Renal pelvis (tissue), 4 donors: ENCODE measurements around the gene ALDH4A1. TPM values are rescaled to one million over a fixed set of nuclear protein-coding genes. Genes with fewer than 3 reads are reported as not detected.

ENCODE experiments used
- DNase-seq: peaks from one replicate; pipeline ENCODE4 v3.0.0-alpha.2; 2013
- polyA plus RNA-seq, 3 donors: library from polyadenylated mRNA; unstranded; fragments of 120-200 nt; gene quantifications; one replicate each; pipeline ENCODE4 v1.2.1, GENCODE V29; 2013; ENCODE audit not compliant: insufficient read length in 3 of 3

ALDH4A1 gene
- polyA plus RNA-seq, 3 donors: 81.1 to 92.8 (median 85.7) TPM

DNA sequence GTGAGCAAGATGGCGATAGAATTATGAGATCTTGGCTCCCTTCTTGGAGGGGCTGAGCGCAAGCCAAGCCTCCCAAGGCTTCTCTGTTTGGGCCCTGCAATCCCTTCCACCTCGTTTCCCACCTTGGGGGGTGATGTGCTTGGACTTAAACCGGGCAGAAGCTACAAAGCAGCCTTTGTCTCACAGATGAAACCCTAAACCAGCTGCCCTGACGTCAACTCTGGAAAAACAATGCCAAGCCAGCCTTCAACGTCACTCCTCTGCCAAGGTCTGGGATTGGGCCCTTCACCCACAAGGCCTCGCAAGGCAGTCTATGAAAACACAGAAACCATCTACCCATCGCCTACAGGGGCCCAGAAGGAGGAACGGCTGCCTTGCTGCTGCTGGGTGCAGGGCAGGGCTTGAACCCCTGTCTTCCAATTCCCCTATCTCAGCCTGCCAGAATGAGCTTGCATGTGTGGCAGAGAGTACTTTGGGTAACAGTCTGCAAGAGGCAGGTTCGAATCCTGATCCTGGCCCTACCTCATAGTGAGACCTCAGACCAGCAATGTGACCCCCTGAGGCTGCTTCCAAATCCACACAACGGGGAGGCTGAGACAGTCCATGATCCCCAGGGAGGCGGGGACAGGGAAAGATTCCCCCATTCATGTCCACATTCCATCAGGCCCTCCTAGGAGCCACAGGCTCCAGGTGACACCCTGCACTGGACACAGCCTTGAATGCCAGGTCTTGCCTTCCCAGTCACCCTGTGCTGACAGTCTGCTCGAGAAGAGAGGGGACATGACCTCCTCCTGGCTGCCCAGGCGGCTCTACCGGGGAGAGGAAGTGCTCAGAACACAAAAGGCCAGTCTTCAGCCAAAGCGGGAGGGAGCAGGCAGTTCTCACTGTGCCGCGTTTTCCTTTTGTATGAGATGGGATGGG, 39.1 kb upstream of the ALDH4A1 start:
- no peak for DNase-seq

DNA sequence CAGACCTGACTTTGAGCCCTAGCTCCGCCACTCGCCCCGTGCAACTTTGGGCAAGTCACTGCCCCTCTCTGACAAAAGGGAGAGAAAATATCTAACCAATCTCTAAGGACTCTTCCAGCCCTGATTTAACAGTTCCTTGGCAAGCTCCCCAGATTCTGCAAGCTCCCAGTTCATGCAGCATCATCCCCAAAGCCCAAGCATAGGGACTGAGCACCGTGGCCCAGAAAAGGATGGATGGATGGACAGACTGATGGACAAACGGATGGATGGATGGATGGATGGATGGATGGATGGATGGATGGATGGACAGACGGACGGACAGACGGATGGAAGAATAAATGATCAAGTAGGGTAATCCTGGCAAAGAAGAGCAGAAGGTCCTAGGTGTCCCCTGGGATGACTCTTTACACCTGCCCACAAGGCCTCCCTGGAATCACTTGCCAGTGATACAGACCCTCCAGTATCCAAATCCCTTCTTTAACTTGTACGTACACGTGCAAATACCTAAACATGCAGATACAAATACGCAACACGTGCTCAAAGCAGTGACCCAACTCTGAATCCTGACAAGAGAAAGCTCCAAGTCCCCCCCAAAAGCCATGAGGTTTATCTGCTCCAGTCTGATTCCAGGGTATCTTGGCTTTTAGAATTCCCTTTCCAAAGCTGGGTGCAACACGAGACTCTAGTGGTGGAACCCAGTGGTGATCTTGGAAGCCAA, 38.1 kb upstream of the ALDH4A1 start:
- no peak for DNase-seq

DNA sequence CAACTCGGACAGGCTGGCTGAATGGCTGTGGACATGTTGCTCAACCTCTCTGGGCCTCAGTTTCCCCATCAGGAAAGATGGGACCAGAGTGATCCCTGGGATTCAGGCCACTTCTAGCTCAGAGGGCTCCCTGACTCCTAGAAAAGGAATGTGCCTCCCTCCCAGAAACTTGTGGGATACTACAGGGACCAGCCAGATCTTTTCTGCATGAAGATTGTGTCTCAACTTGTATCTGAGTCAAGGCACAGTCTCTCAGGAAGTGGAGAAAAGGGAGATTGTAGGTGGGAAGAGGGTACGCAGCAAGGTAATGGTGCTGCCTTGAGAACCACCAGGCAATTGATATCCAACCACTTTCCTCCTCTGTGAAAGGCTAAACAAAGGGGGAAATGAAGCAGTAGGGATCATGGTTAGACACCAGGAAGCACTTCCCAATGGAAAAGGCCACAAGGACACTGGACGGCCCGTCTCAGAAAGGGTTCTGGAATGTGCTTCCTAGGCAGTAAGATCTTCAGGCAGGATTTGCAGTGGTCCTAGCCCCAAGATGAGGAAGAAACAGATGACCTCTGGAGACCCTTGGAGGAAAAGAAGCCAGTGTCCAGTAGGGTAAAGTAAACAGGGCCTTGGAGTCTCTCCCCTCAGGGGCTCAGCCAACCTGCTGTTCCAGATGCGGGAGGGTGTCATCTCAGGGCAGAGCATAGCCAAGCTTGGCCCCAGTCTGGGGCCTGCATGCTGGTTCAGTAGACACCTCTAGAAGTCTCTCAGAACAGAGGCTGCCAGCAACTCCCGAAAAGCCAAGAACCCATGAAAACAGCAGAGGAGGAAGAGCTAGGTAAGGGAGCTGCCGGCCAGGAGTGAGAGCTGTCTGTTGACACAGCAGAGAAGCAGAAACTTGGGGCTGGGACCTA, 37.3 kb upstream of the ALDH4A1 start:
- no peak for DNase-seq

DNA sequence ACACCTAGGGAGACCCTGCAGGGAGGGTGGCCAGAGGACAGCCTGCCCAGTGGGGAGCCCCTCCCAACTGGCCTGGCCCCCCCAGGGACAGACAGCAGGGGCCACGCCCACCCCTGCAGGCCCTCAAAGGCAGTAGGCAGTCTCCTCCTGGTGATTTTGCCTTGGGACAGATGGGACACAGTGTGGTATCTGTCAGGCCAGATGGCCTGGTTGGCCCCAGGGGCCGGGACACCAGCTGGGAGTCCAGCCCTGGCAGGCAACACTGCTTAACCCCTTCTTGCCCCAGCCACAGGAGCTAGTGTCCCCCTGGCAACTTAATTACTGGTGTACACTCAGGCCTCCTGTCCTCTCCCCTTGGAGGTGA, 36.3 kb upstream of the ALDH4A1 start:
- DNase-seq: no peak

DNA sequence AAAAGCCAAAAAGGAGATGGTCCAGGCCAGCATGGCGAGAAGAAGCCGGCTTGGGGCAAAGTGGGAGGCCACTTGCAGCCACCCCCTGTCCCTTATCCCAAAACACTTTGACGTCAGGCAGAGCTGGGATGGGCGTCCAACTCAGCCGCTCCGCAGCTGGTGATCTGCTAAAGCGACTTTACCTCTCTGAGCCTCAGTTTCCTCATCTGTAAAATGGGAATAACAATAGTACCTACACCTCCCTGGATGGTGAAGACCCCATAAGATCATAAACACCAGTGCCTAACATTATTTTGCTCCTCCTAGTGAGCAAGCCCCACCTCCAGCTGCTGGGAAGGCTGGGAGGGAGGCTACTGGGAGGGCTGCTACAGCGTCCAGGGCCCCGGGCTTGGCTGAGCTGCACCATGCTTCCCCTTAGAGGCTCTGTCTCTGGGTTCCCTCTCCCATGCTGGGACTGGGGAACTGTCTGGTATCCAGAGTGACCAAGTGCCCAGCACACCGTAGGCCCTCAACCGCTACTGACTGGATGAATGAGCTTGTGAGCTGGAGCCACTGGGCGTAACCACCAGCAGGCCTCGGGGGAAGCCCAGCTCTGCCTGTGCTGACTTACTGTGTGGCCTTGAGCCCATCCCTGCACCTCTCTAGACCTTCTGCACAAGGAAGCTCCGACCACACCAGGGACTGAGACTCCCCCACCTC, 35.8 kb upstream of the ALDH4A1 start:
- no peak for DNase-seq

DNA sequence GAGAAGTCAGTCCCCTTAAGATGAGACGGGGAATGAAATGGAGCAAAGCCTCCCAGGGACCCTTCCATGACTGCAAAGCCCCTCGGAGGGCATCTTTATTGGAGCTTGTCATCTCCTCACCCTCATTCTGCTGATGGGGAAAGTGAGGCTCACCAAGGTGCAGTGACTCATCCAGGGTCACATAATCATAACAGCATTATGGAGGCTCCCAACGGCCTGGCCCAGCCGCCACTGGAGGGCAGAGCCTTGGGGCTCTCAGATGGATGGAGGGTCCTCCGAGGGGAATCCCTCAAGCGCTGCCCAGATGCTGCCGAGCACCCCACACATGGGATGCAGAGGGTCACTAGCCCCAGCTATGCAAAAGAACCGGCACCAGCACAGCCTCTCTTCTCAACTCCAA, 35.2 kb upstream of the ALDH4A1 start:
- no peak for DNase-seq

DNA sequence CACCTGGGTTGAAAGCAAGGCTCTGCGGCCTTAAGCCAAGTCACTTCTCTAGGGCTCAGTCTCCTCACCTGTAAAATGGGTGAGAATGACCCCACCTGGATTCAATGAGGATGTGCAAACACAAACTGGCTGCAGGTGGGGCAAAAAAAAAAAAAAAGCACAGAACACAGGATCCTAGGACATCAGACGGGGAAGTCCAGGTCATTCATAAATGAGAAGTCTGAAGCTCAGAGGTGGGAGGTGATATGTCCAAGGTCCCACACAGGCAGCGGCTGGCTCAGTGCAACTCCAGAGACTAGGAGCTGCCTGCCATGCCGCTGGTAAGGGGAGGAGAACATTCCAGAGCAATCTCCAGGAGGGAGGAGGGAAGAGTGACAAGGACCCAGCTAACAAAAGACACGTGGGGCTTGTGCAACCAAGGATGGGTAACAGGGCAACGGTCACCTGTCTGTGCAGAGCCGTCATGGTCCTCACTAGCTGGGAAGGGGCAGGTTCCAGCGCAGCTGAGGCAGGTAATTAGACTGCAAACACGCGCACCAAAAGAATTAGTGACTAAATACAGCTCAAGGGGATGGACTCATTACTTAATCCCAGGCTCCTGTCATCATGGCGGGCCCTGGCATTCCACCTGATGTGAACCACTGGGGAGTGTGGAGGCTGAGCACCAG, 34.6 kb upstream of the ALDH4A1 start:
- no peak for DNase-seq

DNA sequence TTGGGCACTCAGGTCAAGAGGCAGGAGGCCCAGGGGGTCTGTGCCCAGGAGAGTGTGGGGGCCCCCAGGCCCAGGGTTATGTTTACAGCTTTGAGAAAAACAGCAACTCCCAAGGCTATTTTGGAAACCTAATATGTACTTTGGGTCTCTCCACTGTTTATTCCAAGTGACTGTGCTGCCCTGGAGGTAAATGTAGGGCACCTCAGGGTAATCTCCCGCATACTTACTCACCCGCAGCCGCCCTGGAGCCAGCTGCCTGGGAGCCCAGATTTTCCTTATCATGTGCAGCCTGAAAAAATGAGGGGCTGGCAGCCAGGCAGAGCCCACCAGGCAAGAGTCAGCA, 34.1 kb upstream of the ALDH4A1 start:
- DNase-seq: no peak

DNA sequence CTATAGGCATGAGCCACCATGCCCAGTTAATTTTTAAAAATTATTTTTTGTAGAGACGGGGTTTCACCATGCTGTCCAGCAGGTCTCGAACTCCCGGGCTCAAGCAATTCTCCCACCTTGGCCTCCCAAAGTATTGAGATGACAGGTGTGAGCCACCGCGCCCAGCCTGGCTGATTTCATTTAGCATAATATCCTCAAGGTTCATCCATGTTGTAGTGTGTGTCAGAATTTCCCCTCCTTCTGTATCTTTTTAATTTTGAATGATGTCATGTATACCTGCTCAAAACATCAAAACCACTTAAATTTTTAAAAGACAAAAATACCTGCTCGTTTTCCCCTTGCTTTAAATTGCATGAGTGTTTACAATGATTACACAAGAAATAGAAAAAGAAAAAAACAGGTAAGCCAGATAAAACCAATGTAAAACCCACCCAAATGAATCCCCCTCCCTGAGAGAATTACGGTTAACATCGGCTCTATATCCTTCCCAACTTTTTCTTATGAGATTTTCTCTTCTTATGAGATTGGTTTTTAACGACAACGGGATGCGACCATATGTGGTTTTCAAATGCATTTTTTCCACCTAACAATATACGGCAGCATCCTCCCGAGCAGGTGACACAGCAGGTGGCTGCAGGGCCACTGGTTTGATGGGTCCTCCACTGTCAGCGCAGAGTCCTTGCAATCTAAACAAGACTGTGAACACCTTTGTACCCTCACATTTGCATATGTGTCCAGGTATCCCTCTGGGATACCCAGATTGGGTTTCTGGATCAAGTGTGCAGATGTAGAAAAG, 32.0 kb upstream of the ALDH4A1 start:
- no peak for DNase-seq

DNA sequence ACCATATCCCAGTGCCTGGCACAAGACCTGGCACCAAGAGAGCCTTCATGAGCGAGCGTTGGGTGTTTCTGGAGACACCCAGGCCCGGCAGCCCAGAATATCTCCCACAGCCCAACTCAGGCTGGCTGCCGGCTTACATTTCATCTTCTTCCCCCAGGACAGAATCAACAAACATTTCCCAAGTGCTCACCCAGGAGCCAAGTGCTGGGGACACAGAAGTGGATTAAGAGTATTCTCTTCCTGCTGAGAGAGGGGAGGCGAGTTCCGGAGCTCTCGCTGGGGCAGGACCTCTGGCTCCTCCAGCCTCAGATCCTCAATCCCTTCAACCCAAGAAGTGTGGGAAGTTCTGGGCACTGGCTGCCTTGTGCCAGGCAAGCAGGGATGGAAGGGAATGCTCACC, 30.5 kb upstream of the ALDH4A1 start:
- DNase-seq: no peak

DNA sequence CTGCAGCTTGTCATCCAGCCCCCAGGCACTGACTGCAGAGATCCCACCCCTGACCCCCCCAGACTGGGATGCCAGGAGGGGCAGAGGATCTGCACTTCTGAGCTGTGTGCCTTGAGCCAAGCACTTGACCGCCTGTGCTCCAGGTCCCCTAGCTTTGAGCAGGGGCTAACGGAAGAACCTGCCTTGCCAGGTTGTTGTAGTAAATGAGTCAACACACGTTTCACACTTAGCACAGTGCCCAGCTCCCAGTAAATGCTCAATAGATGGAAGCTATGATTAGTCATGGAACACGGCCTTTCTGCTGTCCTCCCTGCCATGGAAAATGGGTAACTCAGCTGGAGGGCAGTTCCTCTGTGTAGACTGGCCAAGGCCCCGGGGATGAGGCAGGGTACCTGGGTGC, 30.0 kb upstream of the ALDH4A1 start:
- DNase-seq: no peak

DNA sequence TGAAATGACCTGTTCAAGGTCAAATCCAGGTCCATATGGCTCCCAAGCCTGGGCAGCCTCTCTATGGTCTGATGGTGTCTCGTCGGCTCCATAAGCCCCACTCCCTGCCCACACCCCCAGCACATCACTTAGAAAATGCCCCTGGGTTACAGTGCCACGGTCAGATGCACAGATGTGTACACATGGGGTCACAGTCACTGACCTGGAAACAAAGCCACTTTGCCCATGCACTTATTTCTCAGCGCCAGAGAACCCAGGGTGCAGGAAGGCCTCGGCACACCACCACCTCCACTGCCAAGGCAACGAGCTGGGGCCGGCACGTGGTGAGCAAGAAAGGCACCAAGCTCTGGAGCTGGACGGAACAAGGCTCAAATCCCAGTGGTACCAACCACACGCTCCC, 29.4 kb upstream of the ALDH4A1 start:
- DNase-seq: no peak

DNA sequence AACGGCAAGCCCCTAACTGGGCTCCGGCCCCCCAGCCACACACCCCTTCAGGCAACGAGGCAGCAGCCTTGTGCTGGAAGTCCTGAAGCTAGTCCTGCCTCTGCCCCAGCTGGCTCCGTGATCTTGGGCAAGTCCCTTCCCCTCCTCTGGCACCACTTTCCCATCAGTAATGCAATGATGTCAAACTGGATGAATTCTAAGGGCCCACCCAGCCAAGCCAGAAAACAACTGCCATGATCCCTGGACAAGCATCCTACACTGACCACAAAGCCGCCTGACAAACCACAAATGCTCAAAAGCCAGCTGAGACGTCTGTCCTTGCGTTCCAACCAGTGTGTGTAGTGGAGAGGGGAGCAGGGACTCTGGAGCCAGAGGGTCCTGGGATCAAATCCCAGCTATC, 27.3 kb upstream of the ALDH4A1 start:
- no peak for DNase-seq

DNA sequence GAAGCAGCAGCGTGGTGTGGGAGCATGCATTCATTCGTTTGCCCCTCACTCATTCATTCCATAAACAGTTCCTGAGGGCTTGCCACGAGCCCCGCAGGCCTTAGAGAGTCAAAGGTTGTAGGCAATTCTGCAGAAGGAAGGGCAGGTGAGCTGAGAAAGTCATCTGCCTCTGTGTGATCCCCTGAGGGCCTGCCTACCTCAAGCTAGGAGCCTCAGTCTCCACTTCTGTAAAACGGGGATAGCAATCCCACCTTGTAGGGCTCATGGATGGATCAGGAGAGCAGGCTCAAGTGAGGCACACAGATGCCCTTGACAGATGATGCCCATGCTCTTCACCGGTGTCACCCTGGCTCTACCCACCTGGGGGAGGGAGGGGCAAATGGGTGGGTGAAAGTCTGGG, 26.6 kb upstream of the ALDH4A1 start:
- no peak for DNase-seq

DNA sequence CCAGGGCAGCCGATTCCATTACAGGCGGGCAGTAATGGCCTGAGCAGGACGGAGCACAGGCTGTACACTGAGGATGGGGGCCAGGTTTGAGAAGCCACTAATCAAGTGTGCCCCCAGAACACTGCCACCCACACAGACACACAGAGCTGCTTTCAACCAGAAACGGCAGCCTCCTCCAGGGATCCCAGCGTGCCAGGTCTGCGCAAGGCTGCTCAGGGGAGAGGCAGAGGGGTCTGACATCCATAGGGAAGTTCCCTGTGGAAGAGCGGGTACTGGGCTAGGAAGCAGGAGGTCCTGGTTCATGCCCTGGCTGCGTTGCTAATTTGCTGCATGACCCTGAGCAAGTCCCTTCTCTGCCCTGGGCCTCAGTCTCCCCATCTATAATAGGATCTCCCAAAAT, 26.1 kb upstream of the ALDH4A1 start:
- no peak for DNase-seq

DNA sequence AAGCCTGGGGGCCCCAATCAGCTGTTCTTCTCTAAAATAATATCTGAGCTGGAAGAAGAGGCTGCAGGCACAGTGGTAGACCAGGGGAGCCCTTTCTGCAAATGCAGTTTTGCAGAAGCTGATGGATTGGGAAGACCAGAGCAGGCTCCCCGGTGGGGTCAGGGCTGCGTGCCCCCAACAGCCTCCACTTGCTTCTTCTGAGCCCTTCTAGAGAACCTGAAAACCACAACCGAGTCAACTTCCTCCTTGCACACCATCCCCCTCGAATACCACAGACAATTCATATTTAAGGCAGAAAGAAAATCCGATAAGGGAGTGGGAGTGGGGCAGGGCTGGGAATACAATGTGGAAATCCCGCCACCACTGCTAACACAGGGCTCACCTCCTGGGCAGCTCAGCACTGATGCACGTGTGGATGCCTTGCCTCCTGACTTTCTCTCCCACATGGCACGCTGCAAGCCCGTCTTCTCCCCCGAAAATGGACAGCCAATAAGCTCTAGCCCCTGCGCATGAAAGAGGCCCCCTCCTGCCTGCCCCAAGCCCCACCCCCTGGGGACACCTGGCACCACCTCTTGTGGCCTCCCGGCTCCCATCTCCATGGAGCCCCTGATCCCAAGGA, 25.4 kb upstream of the ALDH4A1 start:
- DNase-seq: no peak

DNA sequence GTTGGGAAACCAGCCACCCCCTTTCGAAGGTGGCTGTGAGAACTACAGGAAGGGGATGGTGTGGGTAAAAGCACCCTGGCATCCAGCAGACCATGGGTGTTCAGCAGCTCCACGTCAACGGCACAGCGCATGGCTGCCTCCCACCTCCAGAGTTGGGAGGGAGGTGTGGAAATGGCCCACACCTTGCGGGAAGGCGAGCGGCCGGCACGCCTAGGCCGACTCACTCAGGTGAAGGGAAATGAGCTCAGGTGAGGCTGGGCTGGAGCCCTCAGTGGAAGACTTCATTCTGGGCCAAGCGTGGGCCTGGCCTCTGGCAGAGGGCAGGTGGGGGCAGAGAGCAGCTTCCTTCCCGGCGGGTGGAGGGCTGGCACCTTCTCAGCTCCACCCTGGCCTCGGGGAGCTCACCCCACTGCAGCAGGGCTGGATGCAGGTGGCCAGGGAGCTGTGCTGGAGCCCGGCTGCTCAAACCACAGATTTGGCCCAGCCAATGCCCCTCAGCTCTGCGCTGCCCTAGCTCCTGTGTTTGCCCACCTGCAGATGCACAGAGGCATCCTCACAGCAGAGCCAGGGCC, 24.8 kb upstream of the ALDH4A1 start:
- no peak for DNase-seq

DNA sequence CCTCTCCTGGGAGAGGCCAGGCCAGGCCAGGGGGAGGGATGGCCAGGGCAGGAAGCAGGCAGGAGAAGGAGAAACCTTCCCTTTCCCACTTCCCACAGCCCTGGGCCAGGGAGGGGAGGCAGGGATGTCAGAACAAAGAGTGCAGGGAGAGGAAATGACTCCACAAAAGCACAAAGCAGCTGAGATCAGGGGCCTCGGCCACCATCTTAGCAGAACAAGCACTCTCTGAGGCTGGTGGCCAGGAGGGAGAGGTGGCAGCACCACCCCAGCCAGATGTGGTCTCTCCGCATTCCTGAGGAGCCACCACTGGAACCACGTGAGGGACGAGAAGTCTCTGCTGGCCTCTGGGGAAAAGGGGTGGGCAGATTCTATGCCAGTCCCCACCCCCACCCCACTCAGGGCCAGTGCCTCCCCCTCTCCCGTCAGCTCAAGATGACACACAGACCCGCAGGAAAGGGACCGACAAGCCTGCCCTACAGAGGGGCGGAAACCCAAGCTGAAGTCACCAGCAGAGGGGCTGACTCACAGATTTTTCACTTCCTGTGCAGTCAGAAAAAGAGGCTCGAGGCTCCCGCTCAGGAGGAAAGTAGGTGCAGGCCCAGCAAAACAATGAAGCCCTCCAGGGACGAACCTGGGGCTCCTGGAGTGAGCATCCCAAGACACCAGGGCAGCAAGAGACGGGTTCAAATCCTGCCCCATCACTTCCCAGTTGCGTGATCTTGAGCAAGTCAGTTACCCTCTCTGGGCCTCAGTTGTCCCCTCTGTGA, 24.1 kb upstream of the ALDH4A1 start:
- DNase-seq: no peak

DNA sequence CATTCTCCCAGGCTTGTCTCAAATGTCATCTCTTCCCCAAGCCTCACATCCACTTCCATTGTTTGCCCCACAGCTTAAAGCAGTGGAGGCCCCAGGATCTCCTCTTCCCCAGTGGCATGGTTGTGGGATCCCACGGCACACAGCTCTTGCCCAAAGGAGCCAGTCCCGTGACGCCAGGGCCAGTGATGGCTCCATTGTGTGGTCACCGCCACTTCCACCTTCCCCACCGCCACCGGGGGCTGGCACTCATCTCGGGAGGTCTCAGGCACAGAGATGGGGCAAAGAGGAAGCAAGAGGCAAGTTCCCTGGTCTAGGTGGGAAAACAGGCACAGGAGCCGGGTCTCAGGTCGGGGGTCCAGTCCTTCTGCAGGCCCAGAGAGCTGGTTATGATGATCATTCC, 22.9 kb upstream of the ALDH4A1 start:
- DNase-seq: no peak
